GM12878 (cell line): ENCODE results near the gene FANK1. TPM values are rescaled to one million over a fixed set of nuclear protein-coding genes. Genes with fewer than 3 reads are reported as not detected.

Source experiments
- BCL11A ChIP-seq: IDR thresholded peaks from 2 replicates; pipeline ENCODE4 v1.6.1; 2011; ENCODE audit warnings: low read depth, low read length
- BRCA1 ChIP-seq: IDR thresholded peaks from 2 replicates; pipeline ENCODE4 v1.6.1; 2011; ENCODE audit warnings: low read depth, low read length, improper control_type of control experiment
- CBX3 ChIP-seq: fragments of 200-600 bp; sonication (generic); IDR thresholded peaks from 2 replicates; pipeline ENCODE4 v1.6.1; 2016; ENCODE audit warnings: low read depth, borderline replicate concordance
- CHD4 ChIP-seq: fragments of 200-600 bp; sonication (generic); IDR thresholded peaks from 2 replicates; pipeline ENCODE4 v1.6.1; 2016; ENCODE audit warnings: mild to moderate bottlenecking
- CREM ChIP-seq: IDR thresholded peaks from 2 replicates; pipeline ENCODE4 v1.6.1; 2014; ENCODE audit warnings: antibody characterized with exemption, low read depth
- CTCF ChIP-seq, 3 experiments: IDR thresholded peaks in 2 of 3; conservative IDR thresholded peaks in 1 of 3; 2 replicates each; pipeline ENCODE4 v1.5.1; 2011; ENCODE audit warnings: low read depth in 3 of 3, low read length in 3 of 3, mild to moderate bottlenecking in 3 of 3, control low read depth in 2 of 3, moderate library complexity in 2 of 3, inconsistent platforms in 1 of 3, mixed read lengths in 1 of 3; ENCODE audit not compliant: control insufficient read depth in 2 of 3, insufficient read depth in 1 of 3; ENCODE audit errors: extremely low read depth in 1 of 3
- EP300 ChIP-seq, 2 experiments: fragments of 150-350 bp in 1 of 2; IDR thresholded peaks; 2 replicates each; pipeline ENCODE4 v1.6.1; 2011 to 2012; ENCODE audit warnings: low read depth in 2 of 2, low read length in 2 of 2, borderline replicate concordance in 1 of 2, improper control_type of control experiment in 1 of 2, inconsistent platforms in 1 of 2; ENCODE audit not compliant: control insufficient read depth in 1 of 2
- EZH2 ChIP-seq: IDR thresholded peaks from 2 replicates; pipeline ENCODE4 v1.6.1; 2012; ENCODE audit warnings: low read depth, mild to moderate bottlenecking, control low read depth, inconsistent platforms, low read length, borderline replicate concordance; ENCODE audit not compliant: control insufficient read depth
- FOS ChIP-seq: IDR thresholded peaks from 3 replicates; pipeline ENCODE4 v1.6.1; 2011; ENCODE audit warnings: borderline replicate concordance; ENCODE audit not compliant: insufficient read length; ENCODE audit errors: extremely low read depth
- FOXK2 ChIP-seq: fragments of 450-650 bp; IDR thresholded peaks from 2 replicates; pipeline ENCODE4 v1.6.1; 2017; ENCODE audit warnings: mild to moderate bottlenecking, moderate library complexity
- HDAC2 ChIP-seq: fragments of 200-600 bp; sonication (generic); IDR thresholded peaks from 2 replicates; pipeline ENCODE4 v1.6.1; 2017
- MEF2A ChIP-seq: IDR thresholded peaks from 2 replicates; pipeline ENCODE4 v1.6.1; 2011; ENCODE audit warnings: low read depth, mild to moderate bottlenecking, low read length, moderate library complexity; ENCODE audit not compliant: insufficient read depth
- MEF2B ChIP-seq: fragments of 450-650 bp; IDR thresholded peaks from 2 replicates; pipeline ENCODE4 v1.6.1; 2018; ENCODE audit warnings: mild to moderate bottlenecking, moderate library complexity; ENCODE audit not compliant: partially characterized antibody, poor library complexity, severe bottlenecking
- NR2F1 ChIP-seq: fragments of 450-650 bp; conservative IDR thresholded peaks from 2 replicates; pipeline ENCODE4 v1.6.1; 2017; ENCODE audit warnings: mild to moderate bottlenecking
- POU2F2 ChIP-seq: IDR thresholded peaks from 3 replicates; pipeline ENCODE4 v1.6.1; 2011; ENCODE audit warnings: low read depth, mild to moderate bottlenecking, low read length, borderline replicate concordance
- RAD51 ChIP-seq: fragments of 450-650 bp; IDR thresholded peaks from 2 replicates; pipeline ENCODE4 v1.6.1; 2016; ENCODE audit warnings: moderate library complexity, mild to moderate bottlenecking, inconsistent platforms
- RCOR1 ChIP-seq: conservative IDR thresholded peaks from 2 replicates; pipeline ENCODE4 v1.6.1; 2012; ENCODE audit warnings: low read depth, low read length, improper control_type of control experiment
- RUNX3 ChIP-seq: IDR thresholded peaks from 2 replicates; pipeline ENCODE4 v1.6.1; 2012; ENCODE audit warnings: low read length, inconsistent platforms
- SMARCA5 ChIP-seq: fragments of 450-650 bp; IDR thresholded peaks from 2 replicates; pipeline ENCODE4 v1.6.1; 2017; ENCODE audit warnings: mild to moderate bottlenecking
- STAT1 ChIP-seq: fragments of 450-650 bp; conservative IDR thresholded peaks from 2 replicates; pipeline ENCODE4 v1.6.1; 2014; ENCODE audit warnings: antibody characterized with exemption, mild to moderate bottlenecking
- SUZ12 ChIP-seq: fragments of 200-600 bp; sonication (generic); IDR thresholded peaks from one replicate; pipeline ENCODE4 v1.6.1; 2018; ENCODE audit warnings: antibody characterized with exemption, mild to moderate bottlenecking; ENCODE audit not compliant: unreplicated experiment
- USF2 ChIP-seq: IDR thresholded peaks from 2 replicates; pipeline ENCODE4 v1.6.1; 2011; ENCODE audit warnings: low read depth, low read length, improper control_type of control experiment, borderline replicate concordance
- WRNIP1 ChIP-seq: IDR thresholded peaks from 2 replicates; pipeline ENCODE4 v1.6.1; 2011; ENCODE audit warnings: low read depth, low read length, improper control_type of control experiment, borderline replicate concordance
- YBX1 ChIP-seq: fragments of 450-650 bp; IDR thresholded peaks from 2 replicates; pipeline ENCODE4 v1.6.1; 2016; ENCODE audit warnings: antibody characterized with exemption
- ZBTB33 ChIP-seq: fragments of 450-650 bp; IDR thresholded peaks from 2 replicates; pipeline ENCODE4 v1.6.1; 2017; ENCODE audit warnings: mild to moderate bottlenecking
- ZNF217 ChIP-seq: fragments of 450-650 bp; IDR thresholded peaks from 2 replicates; pipeline ENCODE4 v1.6.1; 2017; ENCODE audit warnings: antibody characterized with exemption, mild to moderate bottlenecking
- ZNF384 ChIP-seq: IDR thresholded peaks from 2 replicates; pipeline ENCODE4 v1.6.1; 2012; ENCODE audit warnings: low read depth, mild to moderate bottlenecking, low read length, improper control_type of control experiment, borderline replicate concordance
- ZSCAN29 ChIP-seq: fragments of 450-650 bp; IDR thresholded peaks from 2 replicates; pipeline ENCODE4 v1.6.1; 2017; ENCODE audit warnings: mild to moderate bottlenecking, moderate library complexity
- polyA plus RNA-seq, 11 experiments: library from polyadenylated mRNA; depleted of rRNA in 4 of 11; unstranded in 6 of 11; stranded (reverse) in 5 of 11; fragments of >200 nt; fragmentation: Nextera tagmentation in 4 of 11; fragmentation: Illumina TruSeq in 1 of 11; extraction: Ambion mirVana in 4 of 11; extraction: Trizol in 1 of 11; gene quantifications; 1 replicate in 1 of 11; 2 replicates in 10 of 11; pipeline versions ENCODE4 v1.2.1 to v1.2.3, GENCODE V29; 2011 to 2016; ENCODE audit warnings: inconsistent platforms in 2 of 11, missing spikeins in 2 of 11, low read depth in 1 of 11
- total RNA-seq, 4 experiments: library from RNA; depleted of rRNA in 3 of 4; stranded (reverse); fragments of >200 nt in 3 of 4; fragmentation: Illumina TruSeq in 1 of 4; extraction: Trizol in 1 of 4; gene quantifications; 2 replicates each; pipeline versions ENCODE4 v1.2.1 to v1.2.3, GENCODE V29; 2013 to 2021

FANK1 gene
- total and polyA plus RNA-seq, 10 of the 15 experiments (the other 5 are each of a cell fraction or from before 2014, with no cell fraction given): 0.07 to 0.16 (median 0.13) TPM; not detected in 6

GRCh38 chr10:126041804-126042231 lies 145.5 kb downstream of the FANK1 start (continued):
- TF ChIP-seq CBX3: no peak
- no peak for TF ChIP-seq ZSCAN29
- no peak for TF ChIP-seq STAT1
- TF ChIP-seq MEF2A: 0 out of 2 replicates have a peak, but pooled peaks have one; percentile 11
- TF ChIP-seq SUZ12: no peak
- peak; percentile 56 for TF ChIP-seq CREM
- TF ChIP-seq FOS: no peak
- TF ChIP-seq NR2F1: peak; percentile 50; the same call in 1 of the 2 replicates
- no peak for TF ChIP-seq CTCF (IDR thresholded peaks at IDR 0.05 in 2 of 3, conservative IDR thresholded peaks at IDR 0.05 in 1 of 3; ENCODE audit: control insufficient read depth in 2 of 3, extremely low read depth in 1 of 3, insufficient read depth in 1 of 3, low read depth in 3 of 3, low read length in 3 of 3)
- TF ChIP-seq SMARCA5: no peak
- TF ChIP-seq FOXK2: peak; percentile 53; the same call in 1 of the 2 replicates
- no peak for TF ChIP-seq CHD4
- peak; percentile 83 for TF ChIP-seq USF2
- TF ChIP-seq MEF2B: peak; percentile 84
- 0 out of 2 replicates have a peak, but pooled peaks have one; percentile 12 for TF ChIP-seq ZNF384
- no peak; the same call in 2 of the 3 replicates for TF ChIP-seq POU2F2
- peak; percentile 71; the same call in 1 of the 2 replicates for TF ChIP-seq RCOR1
- TF ChIP-seq BRCA1: no peak
- TF ChIP-seq EP300 (IDR thresholded peaks at IDR 0.05; ENCODE audit: borderline replicate concordance in 1 of 2, control insufficient read depth in 1 of 2, low read depth in 2 of 2, low read length in 2 of 2): peak; percentile 72 to 93
- TF ChIP-seq HDAC2: no peak
- TF ChIP-seq YBX1: no peak
- 0 out of 2 replicates have a peak, but pooled peaks have one; percentile 80 for TF ChIP-seq WRNIP1
- no peak for TF ChIP-seq ZBTB33
- TF ChIP-seq RUNX3: peak; percentile 79
- TF ChIP-seq ZNF217: no peak
- no peak for TF ChIP-seq BCL11A
- no peak for TF ChIP-seq EZH2
- peak; percentile 91 for TF ChIP-seq RAD51
